GM19025 (cell line): Measurements from ENCODE around the gene EDC4.
"Not testable (repeated sequence)": the region's sequence is repeated elsewhere in the genome, so short reads cannot be mapped to it uniquely, and the experiment has no call there.

Source experiments
- ATAC-seq: cut with Tn5 transposase; IDR thresholded peaks from one replicate; pipeline ENCODE4 v1.9.1; 2021; ENCODE audit warnings: mild to moderate bottlenecking, low read depth, moderate library complexity; ENCODE audit not compliant: unreplicated experiment

The EDC4 gene, protein sequence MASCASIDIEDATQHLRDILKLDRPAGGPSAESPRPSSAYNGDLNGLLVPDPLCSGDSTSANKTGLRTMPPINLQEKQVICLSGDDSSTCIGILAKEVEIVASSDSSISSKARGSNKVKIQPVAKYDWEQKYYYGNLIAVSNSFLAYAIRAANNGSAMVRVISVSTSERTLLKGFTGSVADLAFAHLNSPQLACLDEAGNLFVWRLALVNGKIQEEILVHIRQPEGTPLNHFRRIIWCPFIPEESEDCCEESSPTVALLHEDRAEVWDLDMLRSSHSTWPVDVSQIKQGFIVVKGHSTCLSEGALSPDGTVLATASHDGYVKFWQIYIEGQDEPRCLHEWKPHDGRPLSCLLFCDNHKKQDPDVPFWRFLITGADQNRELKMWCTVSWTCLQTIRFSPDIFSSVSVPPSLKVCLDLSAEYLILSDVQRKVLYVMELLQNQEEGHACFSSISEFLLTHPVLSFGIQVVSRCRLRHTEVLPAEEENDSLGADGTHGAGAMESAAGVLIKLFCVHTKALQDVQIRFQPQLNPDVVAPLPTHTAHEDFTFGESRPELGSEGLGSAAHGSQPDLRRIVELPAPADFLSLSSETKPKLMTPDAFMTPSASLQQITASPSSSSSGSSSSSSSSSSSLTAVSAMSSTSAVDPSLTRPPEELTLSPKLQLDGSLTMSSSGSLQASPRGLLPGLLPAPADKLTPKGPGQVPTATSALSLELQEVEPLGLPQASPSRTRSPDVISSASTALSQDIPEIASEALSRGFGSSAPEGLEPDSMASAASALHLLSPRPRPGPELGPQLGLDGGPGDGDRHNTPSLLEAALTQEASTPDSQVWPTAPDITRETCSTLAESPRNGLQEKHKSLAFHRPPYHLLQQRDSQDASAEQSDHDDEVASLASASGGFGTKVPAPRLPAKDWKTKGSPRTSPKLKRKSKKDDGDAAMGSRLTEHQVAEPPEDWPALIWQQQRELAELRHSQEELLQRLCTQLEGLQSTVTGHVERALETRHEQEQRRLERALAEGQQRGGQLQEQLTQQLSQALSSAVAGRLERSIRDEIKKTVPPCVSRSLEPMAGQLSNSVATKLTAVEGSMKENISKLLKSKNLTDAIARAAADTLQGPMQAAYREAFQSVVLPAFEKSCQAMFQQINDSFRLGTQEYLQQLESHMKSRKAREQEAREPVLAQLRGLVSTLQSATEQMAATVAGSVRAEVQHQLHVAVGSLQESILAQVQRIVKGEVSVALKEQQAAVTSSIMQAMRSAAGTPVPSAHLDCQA (N-terminal part only)

DNA sequence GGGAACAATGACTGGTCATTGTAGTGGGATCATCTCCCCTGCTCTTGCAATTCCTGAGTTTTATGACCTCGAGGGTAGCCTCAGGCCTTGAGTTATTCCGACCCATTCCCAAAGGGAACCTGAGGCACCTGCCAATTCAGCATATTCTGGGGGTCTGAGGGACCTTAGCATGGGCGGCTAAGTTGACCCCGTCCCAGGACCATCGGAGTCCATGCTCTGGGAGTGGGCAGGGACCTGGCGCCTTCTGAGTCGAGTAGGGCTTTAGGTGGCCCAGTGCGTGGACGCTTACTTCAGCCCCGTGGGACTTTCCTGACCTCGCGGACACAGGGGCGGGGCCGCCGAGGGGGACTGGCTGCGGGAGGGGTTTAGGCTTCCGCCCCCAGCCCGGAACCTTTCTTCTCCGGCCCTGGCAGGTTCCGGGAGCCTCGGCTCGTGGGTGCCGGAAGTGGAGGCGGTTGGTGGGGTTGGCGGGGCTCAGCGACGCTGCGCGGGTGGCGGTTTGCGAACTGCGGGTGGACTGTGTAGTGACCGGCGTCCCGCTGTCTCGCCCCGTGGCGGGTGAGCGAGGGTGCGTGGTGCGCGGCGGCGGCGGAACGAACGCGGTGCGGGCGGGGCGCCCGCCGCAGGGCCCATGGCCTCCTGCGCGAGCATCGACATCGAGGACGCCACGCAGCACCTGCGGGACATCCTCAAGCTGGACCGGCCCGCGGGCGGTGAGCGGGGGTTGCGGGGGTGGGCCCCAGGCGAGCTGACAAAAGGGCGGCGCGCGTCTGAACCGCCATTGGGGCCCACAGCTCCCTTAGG is at the start of gene EDC4:
EDC4 (plus strand) TSS at position 422 of the 804 bp plus-strand sequence; CDS start at position 632, 210 bp downstream.
- peak; percentile 79 for ATAC-seq

GRCh38 chr16:67825119-67825518 is 47.7 kb upstream of the EDC4 start:
- no peak for ATAC-seq

- no peak for ATAC-seq
These were observed 46.9 kb upstream of the EDC4 start for GRCh38 chr16:67825906-67826305.

DNA sequence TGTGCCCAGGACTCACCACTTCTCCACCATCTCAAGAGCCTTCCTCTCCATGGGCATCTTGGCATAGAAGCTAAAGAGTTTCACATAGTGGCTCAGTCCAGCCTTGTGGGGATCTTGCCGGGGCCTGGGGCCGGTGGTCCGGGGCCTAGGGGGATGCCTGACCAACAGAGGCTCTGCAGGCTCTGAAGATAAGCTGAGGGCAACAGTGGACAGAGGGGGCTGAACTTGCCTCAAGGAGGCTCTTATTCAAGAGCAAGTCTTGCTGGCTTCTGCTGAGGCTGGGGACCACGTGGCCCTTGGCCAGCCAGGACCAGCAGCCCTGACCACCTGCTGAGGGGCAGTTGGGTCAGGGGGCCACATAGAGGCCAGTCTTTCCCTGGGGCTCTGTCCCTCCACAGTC is 44.2 kb upstream of the EDC4 start:
- ATAC-seq = no peak

GRCh38 chr16:67833030-67833414 is 39.8 kb upstream of the EDC4 start:
- ATAC-seq = no peak

- peak; percentile 99 for ATAC-seq
These were observed 39.2 kb upstream of the EDC4 start for GRCh38 chr16:67833415-67834241.

DNA sequence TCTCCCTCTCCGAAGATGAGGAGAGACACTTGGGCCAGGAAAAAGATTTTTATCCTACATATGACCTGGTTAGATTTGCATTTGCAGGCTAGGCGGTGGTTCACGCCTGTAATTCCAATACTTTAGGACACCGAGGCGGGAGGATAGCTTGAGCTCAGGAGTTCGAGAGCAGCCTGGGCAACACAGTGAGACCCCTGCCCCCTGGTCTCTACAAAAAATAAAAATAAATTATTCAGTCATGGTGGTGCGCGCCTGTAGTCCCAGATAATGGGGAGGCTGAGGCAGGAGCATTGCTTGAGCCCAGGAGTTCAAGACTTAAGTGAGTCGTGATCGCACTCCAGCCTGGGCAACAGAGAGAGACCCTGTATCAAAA is 38.6 kb upstream of the EDC4 start:
- no peak for ATAC-seq

GRCh38 chr16:67837190-67837589 is 35.7 kb upstream of the EDC4 start:
- not testable (repeated sequence) for ATAC-seq

DNA sequence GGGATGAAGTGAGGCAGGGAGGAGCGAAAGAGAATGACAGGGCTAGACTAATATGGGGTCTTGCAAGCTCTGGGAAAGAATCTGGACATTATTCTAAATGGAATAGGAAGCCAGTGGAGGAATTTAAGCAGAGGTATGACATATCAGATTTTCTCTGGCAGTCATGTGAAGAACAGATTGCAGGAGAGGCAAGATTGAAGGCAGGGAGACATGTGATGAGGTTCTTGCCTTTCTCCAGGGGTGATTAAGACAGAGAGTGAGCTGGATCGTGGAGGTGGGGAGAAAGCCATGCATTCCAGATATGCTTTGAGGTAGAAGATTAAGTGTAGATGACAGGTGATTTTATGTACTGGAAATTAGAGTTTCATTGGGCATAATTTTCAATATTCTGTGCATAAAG is 35.0 kb upstream of the EDC4 start:
- ATAC-seq = no peak

GRCh38 chr16:67841198-67841815 is 31.5 kb upstream of the EDC4 start:
- ATAC-seq = no peak

GRCh38 chr16:67841816-67842508 is 30.9 kb upstream of the EDC4 start, which contains the start of gene THAP11:
TSS of gene THAP11 (plus strand) at chr16:67842320. CDS start at chr16:67842555, 235 bp downstream.
- ATAC-seq = peak; percentile 37

DNA sequence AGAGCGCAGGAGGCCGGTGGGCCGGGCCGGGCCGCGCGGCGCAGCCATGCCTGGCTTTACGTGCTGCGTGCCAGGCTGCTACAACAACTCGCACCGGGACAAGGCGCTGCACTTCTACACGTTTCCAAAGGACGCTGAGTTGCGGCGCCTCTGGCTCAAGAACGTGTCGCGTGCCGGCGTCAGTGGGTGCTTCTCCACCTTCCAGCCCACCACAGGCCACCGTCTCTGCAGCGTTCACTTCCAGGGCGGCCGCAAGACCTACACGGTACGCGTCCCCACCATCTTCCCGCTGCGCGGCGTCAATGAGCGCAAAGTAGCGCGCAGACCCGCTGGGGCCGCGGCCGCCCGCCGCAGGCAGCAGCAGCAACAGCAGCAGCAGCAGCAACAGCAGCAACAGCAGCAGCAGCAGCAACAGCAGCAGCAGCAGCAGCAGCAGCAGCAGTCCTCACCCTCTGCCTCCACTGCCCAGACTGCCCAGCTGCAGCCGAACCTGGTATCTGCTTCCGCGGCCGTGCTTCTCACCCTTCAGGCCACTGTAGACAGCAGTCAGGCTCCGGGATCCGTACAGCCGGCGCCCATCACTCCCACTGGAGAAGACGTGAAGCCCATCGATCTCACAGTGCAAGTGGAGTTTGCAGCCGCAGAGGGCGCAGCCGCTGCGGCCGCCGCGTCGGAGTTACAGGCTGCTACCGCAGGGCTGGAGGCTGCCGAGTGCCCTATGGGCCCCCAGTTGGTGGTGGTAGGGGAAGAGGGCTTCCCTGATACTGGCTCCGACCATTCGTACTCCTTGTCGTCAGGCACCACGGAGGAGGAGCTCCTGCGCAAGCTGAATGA is 30.1 kb upstream of the EDC4 start:
- peak; percentile 7 for ATAC-seq

GRCh38 chr16:67843343-67843765 is 29.5 kb upstream of the EDC4 start:
- no peak for ATAC-seq

- ATAC-seq = no peak
These were observed 28.4 kb upstream of the EDC4 start for GRCh38 chr16:67844497-67844896.

DNA sequence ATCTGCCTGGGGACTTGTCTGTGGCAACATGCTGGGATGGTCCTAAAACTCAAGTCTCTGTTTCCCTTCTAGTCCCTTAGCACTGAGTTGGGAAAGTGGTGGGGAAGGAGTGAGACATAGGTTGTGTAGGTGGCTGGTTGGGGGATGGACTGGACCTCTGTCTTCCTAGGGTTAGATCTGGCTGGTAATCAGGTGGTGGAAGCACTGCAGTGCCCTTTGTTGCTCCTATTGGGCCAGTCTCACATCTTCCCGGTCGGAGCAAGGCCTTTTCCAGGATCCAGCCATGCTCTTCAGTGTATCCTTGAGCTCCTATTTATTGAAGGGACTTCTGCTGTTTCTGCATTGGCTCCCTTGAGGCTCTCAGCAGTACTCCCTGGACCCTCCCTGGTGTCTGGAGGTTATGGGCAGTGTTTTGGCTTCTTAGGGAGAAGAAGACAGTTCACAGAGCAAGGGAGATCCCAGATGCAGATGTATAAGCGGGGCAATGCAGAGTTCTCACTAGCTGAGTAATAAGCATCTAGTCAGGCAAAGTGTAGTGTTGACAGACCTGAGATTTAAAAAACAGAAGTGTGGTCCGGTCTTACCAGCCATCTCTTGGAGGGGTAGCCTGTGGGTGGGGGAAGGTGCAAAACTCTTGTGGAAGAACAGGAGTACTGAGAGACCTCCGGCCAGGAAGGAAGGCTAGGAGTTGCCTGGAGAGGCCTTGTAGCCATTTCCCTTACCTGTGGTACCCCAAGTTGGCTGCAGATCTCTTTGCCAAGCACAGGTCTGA is 27.4 kb upstream of the EDC4 start:
- no peak for ATAC-seq

- no peak for ATAC-seq
These were observed 26.9 kb upstream of the EDC4 start for GRCh38 chr16:67846063-67846319.
